ENCODE data around the gene ZNF705A. TPM values are rescaled to one million over a fixed set of nuclear protein-coding genes. Genes with fewer than 3 reads are reported as not detected.
"Not testable (repeated sequence)": the region's sequence is repeated elsewhere in the genome, so short reads cannot be mapped to it uniquely, and the experiment has no call there.

ZNF705A gene
- polyA plus RNA-seq, 1 experiment = not detected

DNA sequence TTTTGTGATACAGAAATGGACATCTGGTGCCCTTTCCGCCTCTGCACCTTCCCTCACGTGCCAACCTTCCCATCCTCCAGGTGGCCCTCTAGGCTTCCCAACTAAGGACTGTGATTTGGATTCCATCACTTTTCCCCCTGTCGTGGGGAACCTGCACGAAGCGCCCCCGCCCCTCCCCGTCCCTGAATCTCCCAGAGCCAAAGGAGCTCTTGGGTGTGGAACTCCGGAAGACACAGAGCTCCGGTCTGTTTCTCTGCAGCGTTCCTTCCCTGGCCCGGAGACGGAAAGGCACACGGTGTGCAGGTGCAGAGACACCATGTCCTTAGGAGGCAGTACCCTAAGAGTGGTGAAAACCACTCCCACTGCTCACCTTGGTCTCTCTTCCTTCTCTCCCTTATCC lies 66.8 kb downstream of the ZNF705A start:
- CTCF ChIA-PET; DNase-seq (ENCODE audit: low read depth, low spot score): not testable (repeated sequence)

DNA sequence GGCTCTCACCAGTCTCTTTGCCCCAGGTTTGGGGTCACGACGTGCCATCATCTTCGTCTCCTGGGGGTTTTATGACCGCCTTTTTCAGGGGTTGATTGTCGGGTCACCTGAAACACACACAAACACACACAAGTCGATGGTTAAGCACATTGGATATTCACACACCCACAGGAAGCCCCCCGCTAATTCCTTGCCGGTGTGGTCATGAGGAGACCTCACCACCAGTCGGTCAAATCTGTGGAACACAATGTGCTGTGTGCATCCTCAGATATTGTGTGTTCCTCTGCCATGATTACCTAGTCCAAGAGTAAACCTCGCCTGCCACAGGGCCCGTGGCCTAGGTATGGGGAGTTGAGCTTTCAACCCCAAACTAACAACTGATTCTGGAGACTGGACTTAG lies 68.0 kb downstream of the ZNF705A start:
- DNase-seq (ENCODE audit: low read depth, low spot score); H3K27me3 ChIP-seq (ENCODE audit: control insufficient read depth, insufficient read depth, low read length); CTCF ChIA-PET; POLR2A ChIA-PET; H3K27ac ChIP-seq (ENCODE audit: low read depth, low read length); H3K9me3 ChIP-seq (ENCODE audit: control insufficient read depth, insufficient read depth, low read length); H3K4me3 ChIP-seq (ENCODE audit: low read depth, low read length): not testable (repeated sequence)

More for the DNA sequence above, 66.8 kb downstream of the ZNF705A start:
- H3K9me3 ChIP-seq (ENCODE audit: control insufficient read depth, insufficient read depth, low read length); H3K27me3 ChIP-seq (ENCODE audit: control insufficient read depth, insufficient read depth, low read length); H3K4me3 ChIP-seq (ENCODE audit: low read depth, low read length); POLR2A ChIA-PET; H3K27ac ChIP-seq (ENCODE audit: low read depth, low read length): not testable (repeated sequence)

DNA sequence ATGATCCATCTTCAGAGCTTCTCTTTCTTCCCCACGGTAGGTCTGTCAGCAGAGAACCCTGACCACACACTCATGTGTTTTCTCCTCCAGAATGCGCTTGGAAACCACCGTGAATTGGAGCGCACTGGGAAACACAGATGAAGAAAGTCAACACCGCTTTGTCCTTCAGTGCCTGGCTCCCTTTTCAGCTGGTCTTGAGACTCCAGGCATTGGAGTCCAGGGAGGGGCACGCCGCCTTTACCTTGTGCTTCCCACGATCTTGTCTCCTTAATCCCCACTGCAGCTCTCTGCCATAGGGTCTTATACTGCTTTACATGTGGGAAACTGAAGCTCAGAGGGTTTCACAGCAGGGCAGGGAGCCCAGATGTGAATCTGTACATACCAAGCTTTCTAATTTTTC lies 69.5 kb downstream of the ZNF705A start:
- ChIA-PET POLR2A (no interaction called here), CTCF (interaction anchor here (0.6 to 0.7 kb wide), 3 partner anchors 9 to 318 kb away, joined by 4 to 8 read pairs (median 5); no protein-coding TSS in a partner anchor)
- H3K27me3 ChIP-seq (ENCODE audit: control insufficient read depth, insufficient read depth, low read length) = no peaks in the 10 kb centered on the region
- H3K4me3 ChIP-seq (ENCODE audit: low read depth, low read length) = no peak overlapping the region
- no peaks in the 10 kb centered on the region; the same call in 1 of the 2 replicates for H3K9me3 ChIP-seq (ENCODE audit: control insufficient read depth, insufficient read depth, low read length)
- H3K27ac ChIP-seq (ENCODE audit: low read depth, low read length) = no peak overlapping the region
- TF ChIP-seq, protein P1, sequence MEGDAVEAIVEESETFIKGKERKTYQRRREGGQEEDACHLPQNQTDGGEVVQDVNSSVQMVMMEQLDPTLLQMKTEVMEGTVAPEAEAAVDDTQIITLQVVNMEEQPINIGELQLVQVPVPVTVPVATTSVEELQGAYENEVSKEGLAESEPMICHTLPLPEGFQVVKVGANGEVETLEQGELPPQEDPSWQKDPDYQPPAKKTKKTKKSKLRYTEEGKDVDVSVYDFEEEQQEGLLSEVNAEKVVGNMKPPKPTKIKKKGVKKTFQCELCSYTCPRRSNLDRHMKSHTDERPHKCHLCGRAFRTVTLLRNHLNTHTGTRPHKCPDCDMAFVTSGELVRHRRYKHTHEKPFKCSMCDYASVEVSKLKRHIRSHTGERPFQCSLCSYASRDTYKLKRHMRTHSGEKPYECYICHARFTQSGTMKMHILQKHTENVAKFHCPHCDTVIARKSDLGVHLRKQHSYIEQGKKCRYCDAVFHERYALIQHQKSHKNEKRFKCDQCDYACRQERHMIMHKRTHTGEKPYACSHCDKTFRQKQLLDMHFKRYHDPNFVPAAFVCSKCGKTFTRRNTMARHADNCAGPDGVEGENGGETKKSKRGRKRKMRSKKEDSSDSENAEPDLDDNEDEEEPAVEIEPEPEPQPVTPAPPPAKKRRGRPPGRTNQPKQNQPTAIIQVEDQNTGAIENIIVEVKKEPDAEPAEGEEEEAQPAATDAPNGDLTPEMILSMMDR (IDR thresholded peaks at IDR 0.05; ENCODE audit: low read depth, low read length) = no peak
- no peak for DNase-seq (ENCODE audit: low read depth, low spot score)

DNA sequence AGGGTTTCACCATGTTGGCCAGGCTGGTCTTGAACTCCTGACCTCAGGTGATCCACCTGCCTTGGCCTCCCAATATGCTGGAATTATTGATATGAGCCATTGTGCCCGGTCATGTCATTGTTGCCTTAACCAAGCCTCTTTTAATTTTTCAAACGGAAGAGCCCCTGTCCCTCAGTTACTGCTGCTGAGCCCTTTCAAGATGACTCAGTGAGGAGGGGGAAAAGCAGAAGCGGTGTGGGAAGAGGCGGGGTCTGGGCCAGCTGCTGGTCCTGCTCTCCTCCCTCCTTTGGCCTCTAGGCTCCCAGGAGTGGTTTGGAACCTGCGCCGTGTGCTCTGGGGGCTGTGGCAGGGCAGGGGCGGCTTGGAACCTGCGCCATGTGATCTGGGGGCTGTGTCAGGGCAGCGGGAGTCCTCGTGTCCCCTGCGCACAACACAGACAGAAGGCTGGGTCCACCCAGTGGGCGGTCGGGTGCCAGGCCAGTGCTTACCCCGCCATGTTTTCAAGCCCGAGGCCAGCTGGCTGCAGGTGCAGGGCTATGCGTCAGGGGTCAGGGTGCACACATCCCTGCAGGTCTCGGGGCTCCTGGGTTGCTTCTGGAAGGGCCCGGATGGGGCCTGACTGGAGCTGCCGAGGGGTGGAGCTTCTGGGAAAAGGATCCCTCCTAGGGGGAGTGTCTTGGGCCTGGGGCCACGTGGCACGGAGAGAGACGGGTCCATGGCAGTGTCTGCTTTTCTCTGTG lies 70.3 kb downstream of the ZNF705A start, which contains the start of gene FAM90A1:
Gene FAM90A1, minus strand, starts transcription at position 627 of the 740 bp plus-strand sequence. CDS start 2,786 bp downstream, outside the sequence.
- peak within 1 kb of the TSS; percentile 31; the same call in 1 of the 2 replicates for H3K4me3 ChIP-seq (ENCODE audit: low read depth, low read length)
- H3K9me3 ChIP-seq (ENCODE audit: control insufficient read depth, insufficient read depth, low read length); DNase-seq (ENCODE audit: low read depth, low spot score); POLR2A ChIA-PET; H3K27me3 ChIP-seq (ENCODE audit: control insufficient read depth, insufficient read depth, low read length); H3K27ac ChIP-seq (ENCODE audit: low read depth, low read length): not testable (repeated sequence)
- CTCF ChIA-PET = interaction anchor here (0.6 kb wide), 1 partner anchor 473 kb away, joined by 6 read pairs; no protein-coding TSS in a partner anchor

DNA sequence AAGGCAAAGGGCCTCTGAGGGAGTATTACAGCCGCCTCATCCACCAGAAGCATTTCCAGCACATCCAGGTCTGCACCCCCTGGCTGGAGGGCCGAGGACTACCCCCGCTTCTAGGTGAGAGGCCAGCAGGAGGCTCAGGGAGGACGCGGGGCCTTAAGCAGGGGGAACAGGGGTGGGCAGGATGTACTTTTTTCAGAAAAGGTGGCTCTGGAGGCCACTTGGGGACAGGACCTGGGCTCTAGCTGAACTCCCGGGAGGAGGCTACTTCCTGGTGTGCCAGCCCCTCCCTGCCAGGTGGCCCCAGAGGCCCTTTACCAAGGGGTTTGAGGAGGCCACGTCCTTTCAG lies 70.9 kb downstream of the ZNF705A start:
- DNase-seq (ENCODE audit: low read depth, low spot score); H3K27me3 ChIP-seq (ENCODE audit: control insufficient read depth, insufficient read depth, low read length); H3K9me3 ChIP-seq (ENCODE audit: control insufficient read depth, insufficient read depth, low read length); H3K27ac ChIP-seq (ENCODE audit: low read depth, low read length); POLR2A ChIA-PET: not testable (repeated sequence)
- H3K4me3 ChIP-seq (ENCODE audit: low read depth, low read length) = peak overlapping the region; percentile 31; the same call in 1 of the 2 replicates
- CTCF ChIA-PET = interaction anchor here (0.6 kb wide), 1 partner anchor 474 kb away, joined by 6 read pairs; no protein-coding TSS in a partner anchor

DNA sequence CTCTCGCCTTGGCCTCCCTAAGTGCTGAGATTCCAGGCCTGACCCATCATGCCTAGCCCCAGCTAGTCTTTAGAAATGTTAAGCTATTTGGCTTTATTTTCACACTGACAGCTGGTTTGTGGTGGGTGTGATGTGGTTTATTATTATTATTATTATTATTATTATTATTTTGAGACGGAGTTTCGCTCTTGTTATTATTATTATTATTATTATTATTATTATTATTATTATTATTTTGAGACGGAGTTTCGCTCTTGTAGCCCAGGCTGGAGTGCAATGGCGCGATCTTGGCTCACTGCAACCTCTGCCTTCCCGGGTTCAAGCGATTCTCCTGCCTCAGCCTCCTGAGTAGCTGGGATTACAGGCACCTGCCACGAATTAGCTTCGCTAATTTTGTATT lies 71.8 kb downstream of the ZNF705A start:
- H3K4me3 ChIP-seq (ENCODE audit: low read depth, low read length); DNase-seq (ENCODE audit: low read depth, low spot score); H3K9me3 ChIP-seq (ENCODE audit: control insufficient read depth, insufficient read depth, low read length); H3K27me3 ChIP-seq (ENCODE audit: control insufficient read depth, insufficient read depth, low read length); POLR2A ChIA-PET; H3K27ac ChIP-seq (ENCODE audit: low read depth, low read length); CTCF ChIA-PET: not testable (repeated sequence)

DNA sequence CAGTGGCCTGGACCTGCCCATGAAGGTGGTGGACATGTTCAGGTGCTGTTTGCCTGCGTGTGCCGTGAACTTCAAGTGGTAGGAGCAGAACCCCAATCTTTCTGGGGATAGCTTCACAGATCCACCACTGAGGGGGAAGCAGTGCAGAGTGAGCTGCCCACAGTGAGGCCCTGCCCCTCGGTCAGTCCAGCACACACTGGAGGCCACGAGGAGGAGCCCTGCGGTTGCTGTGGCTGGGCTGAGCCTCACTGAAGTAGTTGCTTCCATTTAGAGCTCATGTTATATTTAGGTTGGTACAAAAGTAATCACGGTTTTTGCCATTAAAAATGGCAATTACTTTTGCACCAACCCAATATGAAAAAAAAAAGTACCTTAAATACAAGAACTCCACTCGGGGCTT lies 72.7 kb downstream of the ZNF705A start:
- CTCF ChIA-PET; H3K27me3 ChIP-seq (ENCODE audit: control insufficient read depth, insufficient read depth, low read length); DNase-seq (ENCODE audit: low read depth, low spot score); H3K27ac ChIP-seq (ENCODE audit: low read depth, low read length); H3K4me3 ChIP-seq (ENCODE audit: low read depth, low read length); H3K9me3 ChIP-seq (ENCODE audit: control insufficient read depth, insufficient read depth, low read length): not testable (repeated sequence)
- POLR2A ChIA-PET = interaction anchor here (0.6 kb wide), 1 partner anchor 1888 kb away, joined by 9 read pairs; no protein-coding TSS in a partner anchor

Other genes with a start within 250 kb of the ZNF705A start
- gene SLC2A3, start 220.8 kb upstream of the ZNF705A start, polyA plus RNA-seq (2011; rRNA removed) = 57.7 and 58.5 TPM in 2 replicates
- 5.7 and 6.3 TPM in 2 replicates for gene FOXJ2, start 124.3 kb upstream of the ZNF705A start, polyA plus RNA-seq (2011; rRNA removed)
- gene C3AR1, start 90.7 kb upstream of the ZNF705A start, polyA plus RNA-seq (2011; rRNA removed) = 0.52 and 0.71 TPM in 2 replicates
- gene NECAP1, start 74.7 kb upstream of the ZNF705A start, polyA plus RNA-seq (2011; rRNA removed) = 25.6 and 30.4 TPM in 2 replicates
- gene CLEC4A, start 33.4 kb upstream of the ZNF705A start, polyA plus RNA-seq (2011; rRNA removed) = 0.19 and 0.24 TPM in 2 replicates
- 0.02 and 0.06 TPM in 2 replicates for gene FAM90A1, start 70.6 kb downstream of the ZNF705A start, polyA plus RNA-seq (2011; rRNA removed)

Data from AG04450 (cell line).